NCI-H146 (cell line): Measurements from ENCODE around the gene LURAP1L.
"Not testable (repeated sequence)": the region's sequence is repeated elsewhere in the genome, so short reads cannot be mapped to it uniquely, and the experiment has no call there.

Source experiments
- DNase-seq: peaks from one replicate; lab custom pipeline; 2025; lab: John Stamatoyannopoulos, UW

LURAP1L gene

GRCh38 chr9:12860998-12861397 lies 86.2 kb downstream of the LURAP1L start:
- DNase-seq = no peak

GRCh38 chr9:12862611-12863410 lies 88.0 kb downstream of the LURAP1L start:
- no peak for DNase-seq

- no peak for DNase-seq
Observed at GRCh38 chr9:12863618-12864017, 88.8 kb downstream of the LURAP1L start.

DNA sequence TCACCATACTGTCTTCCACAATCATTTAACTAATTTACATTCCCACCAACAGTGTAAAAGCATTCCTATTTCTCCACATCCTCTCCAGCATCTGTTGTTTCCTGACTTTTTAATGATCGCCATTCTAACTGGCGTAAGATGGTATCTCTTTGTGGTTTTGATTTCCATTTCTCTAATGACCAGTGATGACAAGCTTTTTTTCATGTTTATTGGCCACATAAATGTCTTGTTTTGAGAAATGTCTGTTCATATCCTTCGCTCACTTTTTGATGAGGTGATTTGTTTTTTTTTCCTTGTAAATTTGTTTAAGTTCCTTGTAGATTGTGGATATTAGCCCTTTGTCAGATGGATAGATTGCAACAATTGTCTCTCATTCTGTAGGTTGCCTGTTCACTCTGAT lies 90.6 kb downstream of the LURAP1L start:
- DNase-seq = not testable (repeated sequence)
